Upper lobe of right lung (tissue), 1 donor: Measurements from ENCODE around the gene TEX36. TPM values are rescaled to one million over a fixed set of nuclear protein-coding genes. Genes with fewer than 3 reads are reported as not detected.

ENCODE experiments used
- ATAC-seq: fragments of 200-7000 bp; cut with Tn5 transposase; one replicate; pipeline ENCODE4 v1.9.1; 2020; ENCODE audit warnings: mild to moderate bottlenecking, moderate library complexity
- DNase-seq: peaks from one replicate; pipeline ENCODE4 v3.0.0-alpha.2; 2020
- H3K27ac ChIP-seq: fragments of 200-600 bp; one replicate; pipeline ENCODE4 v1.8.0; 2022
- H3K27me3 ChIP-seq: fragments of 200-600 bp; one replicate; pipeline ENCODE4 v1.8.0; 2022; ENCODE audit warnings: mild to moderate bottlenecking
- H3K36me3 ChIP-seq: fragments of 200-600 bp; one replicate; pipeline ENCODE4 v1.8.0; 2022
- H3K4me1 ChIP-seq: fragments of 200-600 bp; one replicate; pipeline ENCODE4 v1.8.0; 2022
- H3K4me3 ChIP-seq: fragments of 200-600 bp; one replicate; pipeline ENCODE4 v1.8.0; 2022; ENCODE audit warnings: mild to moderate bottlenecking
- H3K9me3 ChIP-seq: fragments of 200-600 bp; one replicate; pipeline ENCODE4 v1.8.0; 2022
- CTCF ChIP-seq: fragments of 200-600 bp; IDR thresholded peaks from one replicate; pipeline ENCODE4 v1.8.0; 2022; ENCODE audit warnings: antibody characterized with exemption
- intact Hi-C: fragments of 100-400 bp; cut with DNase I; formaldehyde crosslinking; loops from one replicate; pipeline ENCODE4 v1.11.0; 2022
- total RNA-seq: library from RNA; stranded (reverse); fragmentation: NEBNext Ultra II Directional; extraction: Animal tissue kit (Norgen Biotek cat#: 25700); gene quantifications from one replicate; pipeline ENCODE4 v1.2.1, GENCODE V29; 2021
- donor health status: DM: no; HTN: yes; CAD: no; lungs with severe emphysema.

Gene TEX36
- total RNA-seq, 1 donor from 2014 or later: not detected

DNA sequence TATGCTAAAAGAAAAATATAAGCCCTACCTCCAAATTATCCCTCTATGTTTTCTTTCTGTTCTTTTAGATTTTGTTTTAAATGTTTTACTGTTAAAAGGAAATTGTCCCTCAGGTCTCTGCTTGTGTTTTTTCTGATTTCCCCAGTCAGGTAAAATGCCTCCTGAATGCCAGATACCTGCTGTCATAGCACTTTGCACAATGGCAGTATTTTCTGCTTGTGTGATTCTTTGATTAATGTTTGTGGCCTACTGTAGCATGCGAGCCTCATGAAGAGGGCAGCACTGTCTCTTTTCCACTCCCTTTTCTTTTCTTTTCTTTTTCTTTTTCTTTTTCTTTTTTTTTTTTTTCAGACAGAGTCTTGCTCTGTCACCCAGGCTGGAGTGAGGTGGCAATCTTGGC is 71.2 kb downstream of the TEX36 start:
- Histone ChIP-seq H3K27ac (no peak overlapping the region), H3K27me3 (no peaks in the 10 kb centered on the region), H3K9me3 (no peaks in the 10 kb centered on the region), H3K4me3 (no peak overlapping the region), H3K36me3 (no peaks in the 10 kb centered on the region), H3K4me1 (no peaks in the 10 kb centered on the region)
- no peak for ATAC-seq
- intact Hi-C loops: no loop called here
- DNase-seq: no peak
- TF ChIP-seq CTCF: no peak

GRCh38 chr10:125611216-125611615 is 71.7 kb downstream of the TEX36 start:
- Histone ChIP-seq H3K4me1 (no peaks in the 10 kb centered on the region), H3K4me3 (no peak overlapping the region), H3K27me3 (no peaks in the 10 kb centered on the region), H3K36me3 (no peaks in the 10 kb centered on the region), H3K9me3 (no peaks in the 10 kb centered on the region), H3K27ac (no peak overlapping the region)
- intact Hi-C loops: no loop called here
- no peak for ATAC-seq
- TF ChIP-seq CTCF: no peak
- no peak for DNase-seq

DNA sequence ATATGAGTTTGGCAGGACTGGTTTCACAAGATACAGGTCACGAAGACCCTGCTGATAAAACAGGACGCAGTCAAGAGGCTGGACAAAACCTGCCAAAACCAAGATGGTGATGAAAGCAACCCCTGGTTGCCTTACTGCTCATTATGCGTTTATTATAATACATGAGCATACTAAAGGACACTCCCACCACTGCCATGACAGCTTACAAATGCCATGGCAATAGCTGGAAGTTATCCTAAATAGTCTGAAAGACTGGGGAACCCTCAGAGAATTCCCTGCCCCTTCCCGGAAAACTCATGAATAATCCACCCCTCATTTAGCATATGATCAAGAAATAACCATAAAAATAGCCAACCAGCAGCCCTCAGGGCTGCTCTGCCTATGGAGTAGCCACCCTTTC is 73.1 kb downstream of the TEX36 start:
- intact Hi-C loops: no loop called here
- no peak for DNase-seq
- H3K27ac ChIP-seq: no peak overlapping the region
- no peak overlapping the region for H3K4me3 ChIP-seq
- no peak for ATAC-seq
- no peaks in the 10 kb centered on the region for H3K27me3 ChIP-seq
- TF ChIP-seq CTCF: no peak
- no peaks in the 10 kb centered on the region for H3K36me3 ChIP-seq
- no peaks in the 10 kb centered on the region for H3K9me3 ChIP-seq
- no peaks in the 10 kb centered on the region for H3K4me1 ChIP-seq

DNA sequence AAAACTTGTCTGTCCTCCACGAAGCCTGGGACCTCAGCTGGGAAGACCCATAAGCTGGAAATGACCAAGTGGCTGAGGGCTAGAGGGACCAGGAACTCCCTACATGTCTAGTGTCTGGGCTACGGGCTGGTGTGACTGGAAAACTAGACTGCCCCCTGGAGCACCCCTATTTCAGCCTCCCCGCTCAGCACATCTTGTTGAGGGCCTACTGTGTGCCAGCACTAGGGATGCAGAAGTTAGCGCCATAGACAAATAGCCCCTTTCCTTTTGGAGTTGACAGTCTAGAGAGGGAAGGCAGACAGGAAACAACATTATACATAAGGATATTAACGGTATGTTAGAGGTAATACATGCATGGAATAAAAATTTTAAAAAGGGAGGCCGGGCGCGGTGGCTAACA is 74.5 kb downstream of the TEX36 start:
- H3K27me3 ChIP-seq: no peaks in the 10 kb centered on the region
- no peak for ATAC-seq
- TF ChIP-seq CTCF: no peak
- H3K4me1 ChIP-seq: no peaks in the 10 kb centered on the region
- DNase-seq: no peak
- intact Hi-C loops: no loop called here
- H3K27ac ChIP-seq: no peak overlapping the region
- no peaks in the 10 kb centered on the region for H3K36me3 ChIP-seq
- H3K4me3 ChIP-seq: no peak overlapping the region
- H3K9me3 ChIP-seq: no peaks in the 10 kb centered on the region

DNA sequence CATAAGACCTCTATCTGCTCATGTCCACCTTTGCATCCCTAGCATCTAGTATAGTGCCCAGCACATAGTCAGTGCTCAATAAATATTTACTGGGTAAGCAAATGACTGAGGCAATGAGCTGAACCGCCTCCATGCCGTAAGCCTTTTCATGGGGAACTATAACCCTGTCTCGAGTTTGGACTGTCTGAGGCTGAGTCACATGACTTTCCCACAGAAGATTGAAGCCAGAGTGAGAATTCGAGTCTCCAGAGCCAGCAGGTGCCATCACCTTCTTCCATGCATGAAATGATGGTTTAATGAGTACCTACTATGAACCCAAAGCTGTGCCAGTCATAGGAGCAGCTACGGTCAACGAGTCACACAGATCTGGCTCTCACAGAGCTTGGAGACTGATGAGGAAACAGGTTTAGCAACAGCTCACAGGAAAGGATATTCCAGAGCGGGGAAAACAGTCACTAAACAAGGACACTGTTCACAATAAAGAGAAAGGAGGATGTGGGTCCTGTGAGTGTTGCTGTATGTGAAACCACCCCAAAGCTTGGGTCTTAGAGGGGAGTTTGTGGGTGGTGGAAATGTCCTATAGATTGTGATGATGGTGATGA is 75.2 kb downstream of the TEX36 start:
- Histone ChIP-seq H3K4me1 (no peaks in the 10 kb centered on the region), H3K36me3 (no peaks in the 10 kb centered on the region), H3K4me3 (no peak overlapping the region), H3K27me3 (no peaks in the 10 kb centered on the region), H3K9me3 (no peaks in the 10 kb centered on the region), H3K27ac (no peak overlapping the region)
- no peak for TF ChIP-seq CTCF
- ATAC-seq: no peak
- no peak for DNase-seq
- intact Hi-C loops: no loop called here
